NT2/D1 (cell line): Measurements from ENCODE around the gene RC3H1.

Experiments used
- SUZ12 ChIP-seq: IDR thresholded peaks from 2 replicates; pipeline ENCODE4 v1.6.1; 2011; ENCODE audit not compliant: insufficient read length, insufficient read depth; ENCODE audit errors: extremely low read depth
- YY1 ChIP-seq: IDR thresholded peaks from 2 replicates; pipeline ENCODE4 v1.6.1; 2011; ENCODE audit not compliant: insufficient read length, insufficient read depth

GRCh38 chr1:174000371-174000770 is 21.8 kb downstream of the RC3H1 start:
- TF ChIP-seq SUZ12 (no peak), YY1 (no peak)
